HG03159 (cell line): ENCODE results near the gene ECSCR.

Experiments
- ATAC-seq: cut with Tn5 transposase; IDR thresholded peaks from one replicate; pipeline ENCODE4 v1.9.1; 2021; ENCODE audit warnings: mild to moderate bottlenecking, moderate library complexity; ENCODE audit not compliant: unreplicated experiment

The ECSCR gene

GRCh38 chr5:139474890-139475791 lies 12.6 kb upstream of the ECSCR start:
- no peak for ATAC-seq

- ATAC-seq: no peak
These were observed 11.0 kb upstream of the ECSCR start for GRCh38 chr5:139473565-139473964.

GRCh38 chr5:139473105-139473504 lies 10.6 kb upstream of the ECSCR start:
- ATAC-seq: no peak

GRCh38 chr5:139472386-139473030 lies 10.0 kb upstream of the ECSCR start:
- no peak for ATAC-seq

- ATAC-seq: no peak
These were observed 8.3 kb upstream of the ECSCR start, which contains the start of gene SMIM33 for GRCh38 chr5:139470821-139471300. TSS of gene SMIM33 (plus strand) at chr5:139471004. CDS start at chr5:139471122, 118 bp downstream.

- no peak for ATAC-seq
These were observed 5.9 kb upstream of the ECSCR start for GRCh38 chr5:139468421-139468931.

- no peak for ATAC-seq
These were observed 845 bp downstream of the ECSCR start for GRCh38 chr5:139461698-139462097.

GRCh38 chr5:139461176-139461575 lies 1.4 kb downstream of the ECSCR start:
- no peak for ATAC-seq

- ATAC-seq: no peak
These were observed 2.1 kb downstream of the ECSCR start for GRCh38 chr5:139460455-139460854.

- ATAC-seq: no peak
These were observed 3.0 kb downstream of the ECSCR start for GRCh38 chr5:139459451-139459934.

- peak; percentile 75 for ATAC-seq
These were observed 3.7 kb downstream of the ECSCR start for GRCh38 chr5:139458580-139459407.

GRCh38 chr5:139457653-139458306 lies 4.8 kb downstream of the ECSCR start:
- ATAC-seq: no peak

GRCh38 chr5:139457241-139457640 lies 5.3 kb downstream of the ECSCR start:
- ATAC-seq: no peak

GRCh38 chr5:139456776-139457175 lies 5.8 kb downstream of the ECSCR start:
- ATAC-seq: no peak

- ATAC-seq: no peak
These were observed 7.8 kb downstream of the ECSCR start for GRCh38 chr5:139454568-139455290.

- no peak for ATAC-seq
These were observed 8.6 kb downstream of the ECSCR start for GRCh38 chr5:139453683-139454567.

GRCh38 chr5:139451878-139452660 lies 10.5 kb downstream of the ECSCR start:
- ATAC-seq: no peak

- ATAC-seq: no peak
These were observed 11.4 kb downstream of the ECSCR start for GRCh38 chr5:139451176-139451575.
